HG02642 (cell line): Measurements from ENCODE around the gene RAMACL.

ENCODE experiments used
- ATAC-seq: cut with Tn5 transposase; IDR thresholded peaks from one replicate; pipeline ENCODE4 v1.9.1; 2021; ENCODE audit warnings: mild to moderate bottlenecking; ENCODE audit not compliant: unreplicated experiment, poor library complexity

RAMACL gene

GRCh38 chr6:166561771-166562359 is 24.6 kb downstream of the RAMACL start:
- no peak for ATAC-seq

DNA sequence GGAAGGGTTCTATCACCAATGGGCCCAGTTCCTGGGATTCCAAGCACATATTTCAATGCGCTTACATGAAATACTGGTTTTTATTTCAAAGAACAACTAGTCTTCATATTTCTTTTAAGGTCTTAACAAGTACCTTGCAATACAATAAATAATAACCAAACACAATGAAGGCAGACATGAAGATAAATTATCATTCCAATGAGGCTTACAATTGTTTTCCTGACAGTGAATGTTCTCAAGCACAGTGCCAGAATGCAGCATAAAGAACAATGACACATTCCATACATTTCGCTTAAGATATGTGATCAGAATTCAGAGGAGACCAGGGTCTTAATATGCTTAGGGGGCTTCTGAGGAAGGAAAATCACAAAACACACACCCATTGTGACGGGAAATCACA is 26.3 kb downstream of the RAMACL start:
- no peak for ATAC-seq

DNA sequence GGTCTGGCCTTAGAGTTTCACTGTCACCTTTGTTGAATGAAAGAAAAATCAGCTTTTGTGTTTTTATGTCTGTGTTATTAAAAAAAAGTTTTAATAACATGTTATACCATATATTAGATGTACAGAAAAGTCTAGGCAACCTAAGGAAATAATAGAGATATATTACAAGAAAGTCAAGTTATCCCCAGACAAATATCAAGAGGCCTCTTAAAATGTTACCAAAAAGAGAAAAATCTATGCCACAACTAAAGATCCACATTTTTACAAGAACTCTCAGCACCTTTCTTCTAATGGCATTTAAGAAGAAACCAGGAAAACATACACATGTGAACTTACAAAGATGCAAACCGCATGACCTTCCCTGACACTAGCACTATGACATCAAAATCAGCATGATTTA is 26.8 kb downstream of the RAMACL start:
- ATAC-seq, result no peak

GRCh38 chr6:166559211-166559610 is 27.3 kb downstream of the RAMACL start:
- no peak for ATAC-seq

- ATAC-seq, result no peak
Observed at GRCh38 chr6:166558156-166559005, 28.1 kb downstream of the RAMACL start.

GRCh38 chr6:166556863-166557322 is 29.6 kb downstream of the RAMACL start:
- no peak for ATAC-seq

- no peak for ATAC-seq
Observed at GRCh38 chr6:166556336-166556735, 30.1 kb downstream of the RAMACL start.

- ATAC-seq, result no peak
Observed at GRCh38 chr6:166555086-166555485, 31.4 kb downstream of the RAMACL start.

DNA sequence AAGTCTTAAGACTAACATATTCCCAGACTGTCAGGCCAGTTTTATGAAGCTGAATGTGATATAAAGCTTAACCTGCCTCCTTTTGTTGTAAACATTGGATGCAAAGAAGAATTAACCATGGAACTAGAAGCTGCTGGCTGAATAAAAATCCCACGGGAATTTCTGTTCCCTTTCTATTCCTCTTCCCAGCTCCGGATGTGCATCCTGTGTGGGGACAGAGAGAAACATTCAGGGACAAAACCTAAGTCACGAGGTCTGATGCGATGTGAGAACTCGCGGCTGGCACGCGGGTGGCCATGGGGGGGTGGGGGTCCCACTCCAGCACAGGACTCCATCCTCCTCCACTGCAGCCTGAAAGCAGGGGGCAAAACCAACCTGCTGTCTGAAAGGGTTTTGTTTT is 32.2 kb downstream of the RAMACL start:
- ATAC-seq, result no peak

GRCh38 chr6:166553563-166554271 is 32.8 kb downstream of the RAMACL start:
- no peak for ATAC-seq

DNA sequence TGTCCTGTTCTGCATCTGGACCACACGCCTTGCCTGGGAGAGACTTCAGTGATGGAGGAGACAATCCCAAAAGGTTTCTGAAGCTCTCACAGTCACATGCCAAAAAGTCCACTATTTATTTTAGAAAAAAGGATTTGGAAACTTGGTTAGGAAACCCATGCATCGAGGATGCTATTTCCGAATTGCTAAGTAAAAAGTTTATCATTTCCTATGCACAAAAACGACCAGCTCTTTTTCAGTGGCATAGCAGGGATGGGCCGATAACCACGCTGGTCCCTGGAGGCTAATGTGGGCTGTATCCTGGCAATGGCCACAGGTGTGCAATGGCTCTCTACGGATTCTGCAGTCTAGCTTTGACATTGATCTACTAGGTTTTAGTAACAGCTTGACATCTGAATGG is 33.9 kb downstream of the RAMACL start:
- ATAC-seq, result no peak

DNA sequence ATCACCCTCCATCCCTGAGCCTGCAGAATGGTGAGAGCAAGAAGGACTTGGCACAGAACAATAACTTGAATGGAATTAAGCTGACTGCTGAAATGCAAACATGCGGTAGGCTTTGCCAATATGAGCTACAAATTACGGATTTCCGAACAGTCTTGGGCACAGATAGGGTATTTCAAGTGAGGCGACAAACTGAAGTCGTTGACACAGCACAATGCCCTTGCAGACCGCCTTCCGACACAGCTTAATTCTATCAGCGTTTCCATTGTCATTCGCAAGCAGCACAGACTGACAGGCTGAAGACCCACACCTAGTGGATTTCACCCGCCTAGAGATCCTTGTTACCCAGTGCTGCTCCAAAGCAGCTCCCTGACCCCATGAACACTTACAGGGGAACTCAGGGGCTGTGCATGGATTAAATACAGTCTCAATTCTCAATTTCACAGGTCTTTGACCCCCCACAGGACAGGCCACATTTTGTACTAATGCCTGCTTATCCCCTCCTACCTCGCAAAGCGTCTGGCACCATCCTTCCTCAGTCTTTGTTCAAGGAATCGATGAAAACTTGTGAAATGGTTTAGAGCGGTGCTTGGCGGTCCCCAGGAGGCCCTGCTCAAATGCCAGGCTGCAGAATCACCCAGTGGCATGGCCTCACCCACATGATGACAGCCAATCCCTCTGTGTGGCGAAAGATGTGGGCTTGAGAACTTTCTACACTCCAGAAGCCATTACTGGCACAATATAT is 34.6 kb downstream of the RAMACL start:
- ATAC-seq, result no peak

GRCh38 chr6:166546653-166547052 is 39.8 kb downstream of the RAMACL start:
- no peak for ATAC-seq

GRCh38 chr6:166545156-166546034 is 41.1 kb downstream of the RAMACL start:
- ATAC-seq, result no peak

- ATAC-seq, result no peak
Observed at GRCh38 chr6:166544296-166544605, 42.2 kb downstream of the RAMACL start.

DNA sequence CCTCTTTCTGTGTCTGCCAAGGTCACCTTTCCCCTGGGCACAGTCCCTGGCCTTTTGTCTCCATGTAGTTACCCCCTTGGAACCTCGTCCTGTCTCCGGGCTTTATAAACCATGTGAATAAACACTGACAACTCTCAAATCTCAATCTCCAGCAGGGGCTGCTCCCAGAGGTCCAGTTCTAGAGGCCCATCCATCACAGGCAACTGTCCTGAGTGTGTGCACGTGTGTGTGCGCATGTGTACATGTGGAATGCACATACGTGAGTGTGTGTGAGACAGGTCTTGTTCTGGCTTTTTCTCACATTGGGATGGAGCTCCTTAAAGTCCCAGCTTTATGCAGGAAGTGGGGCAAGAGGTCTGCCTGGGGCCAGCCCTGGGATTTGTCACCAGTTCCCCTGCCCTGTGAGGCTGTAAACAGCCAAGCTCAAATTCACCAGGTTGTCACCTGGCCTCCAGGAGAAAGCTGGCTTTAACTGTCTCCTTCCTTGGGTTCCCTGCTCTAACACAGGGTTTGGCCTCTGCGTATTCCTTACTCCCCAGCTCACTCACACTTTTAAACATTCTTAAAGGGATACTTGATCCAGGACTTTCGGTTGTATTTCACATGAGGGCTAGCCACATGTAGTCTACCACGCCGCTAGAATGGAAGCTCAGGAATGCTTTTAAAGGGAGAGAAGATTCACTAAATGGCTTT is 42.7 kb downstream of the RAMACL start:
- no peak for ATAC-seq

DNA sequence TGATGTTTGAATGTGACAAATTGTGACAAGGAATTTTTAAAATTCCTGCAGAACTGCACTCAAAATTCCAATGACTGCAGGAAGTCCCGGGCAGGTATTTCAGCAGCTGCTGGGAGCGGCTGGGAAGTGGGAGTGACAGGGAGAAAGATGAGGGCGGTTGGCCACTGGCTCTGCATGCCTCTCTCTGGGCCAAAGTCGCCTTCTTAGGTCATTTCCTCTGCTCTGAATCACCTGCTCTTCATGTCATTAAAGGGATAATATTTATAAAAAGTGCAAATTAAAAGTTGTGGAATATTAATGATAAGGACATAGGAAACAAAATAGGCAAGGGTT is 43.9 kb downstream of the RAMACL start:
- no peak for ATAC-seq

GRCh38 chr6:166541876-166542579 is 44.5 kb downstream of the RAMACL start:
- ATAC-seq, result no peak

- ATAC-seq, result peak; percentile 8
Observed at GRCh38 chr6:166541366-166541765, 45.1 kb downstream of the RAMACL start.
